ENCODE results near the gene MTA1.

- TF ChIP-seq, protein P1, sequence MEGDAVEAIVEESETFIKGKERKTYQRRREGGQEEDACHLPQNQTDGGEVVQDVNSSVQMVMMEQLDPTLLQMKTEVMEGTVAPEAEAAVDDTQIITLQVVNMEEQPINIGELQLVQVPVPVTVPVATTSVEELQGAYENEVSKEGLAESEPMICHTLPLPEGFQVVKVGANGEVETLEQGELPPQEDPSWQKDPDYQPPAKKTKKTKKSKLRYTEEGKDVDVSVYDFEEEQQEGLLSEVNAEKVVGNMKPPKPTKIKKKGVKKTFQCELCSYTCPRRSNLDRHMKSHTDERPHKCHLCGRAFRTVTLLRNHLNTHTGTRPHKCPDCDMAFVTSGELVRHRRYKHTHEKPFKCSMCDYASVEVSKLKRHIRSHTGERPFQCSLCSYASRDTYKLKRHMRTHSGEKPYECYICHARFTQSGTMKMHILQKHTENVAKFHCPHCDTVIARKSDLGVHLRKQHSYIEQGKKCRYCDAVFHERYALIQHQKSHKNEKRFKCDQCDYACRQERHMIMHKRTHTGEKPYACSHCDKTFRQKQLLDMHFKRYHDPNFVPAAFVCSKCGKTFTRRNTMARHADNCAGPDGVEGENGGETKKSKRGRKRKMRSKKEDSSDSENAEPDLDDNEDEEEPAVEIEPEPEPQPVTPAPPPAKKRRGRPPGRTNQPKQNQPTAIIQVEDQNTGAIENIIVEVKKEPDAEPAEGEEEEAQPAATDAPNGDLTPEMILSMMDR (IDR thresholded peaks at IDR 0.05), result no peak
- TF ChIP-seq POLR2A (IDR thresholded peaks at IDR 0.05), result no peak
Measured at GRCh38 chr14:105408592-105408991, 11.0 kb upstream of the MTA1 start.

All from adrenal gland (tissue), 5 donors.